ENCODE measurements around the gene FLNC. TPM values are rescaled to one million over a fixed set of nuclear protein-coding genes. Genes with fewer than 3 reads are reported as not detected.

The FLNC gene
- total RNA-seq, 1 donor from 2014 or later: 7.7 TPM

DNA sequence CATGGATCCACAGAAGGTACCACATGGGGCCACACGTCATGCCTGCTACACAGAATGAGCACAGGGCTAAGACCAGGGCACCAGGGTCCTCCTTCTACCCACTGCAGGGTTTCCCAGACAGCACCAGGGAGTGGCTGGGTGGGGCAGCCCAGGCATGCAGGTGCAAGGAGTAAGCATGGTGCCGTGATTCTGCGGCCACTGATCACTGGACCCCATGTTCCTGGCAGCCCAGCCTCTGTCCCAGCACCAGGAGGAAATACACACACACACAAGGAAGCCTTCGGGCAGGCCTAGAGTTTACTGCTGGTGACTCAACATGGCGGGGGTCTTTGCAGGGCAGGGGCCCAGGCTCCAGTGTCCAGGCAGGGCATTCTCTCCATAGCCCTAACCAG is 46.4 kb downstream of the FLNC start:
- TF ChIP-seq CTCF (IDR thresholded peaks at IDR 0.05): no peak
- H3K36me3 ChIP-seq: no peaks in the 10 kb centered on the region
- ATAC-seq: no peak

DNA sequence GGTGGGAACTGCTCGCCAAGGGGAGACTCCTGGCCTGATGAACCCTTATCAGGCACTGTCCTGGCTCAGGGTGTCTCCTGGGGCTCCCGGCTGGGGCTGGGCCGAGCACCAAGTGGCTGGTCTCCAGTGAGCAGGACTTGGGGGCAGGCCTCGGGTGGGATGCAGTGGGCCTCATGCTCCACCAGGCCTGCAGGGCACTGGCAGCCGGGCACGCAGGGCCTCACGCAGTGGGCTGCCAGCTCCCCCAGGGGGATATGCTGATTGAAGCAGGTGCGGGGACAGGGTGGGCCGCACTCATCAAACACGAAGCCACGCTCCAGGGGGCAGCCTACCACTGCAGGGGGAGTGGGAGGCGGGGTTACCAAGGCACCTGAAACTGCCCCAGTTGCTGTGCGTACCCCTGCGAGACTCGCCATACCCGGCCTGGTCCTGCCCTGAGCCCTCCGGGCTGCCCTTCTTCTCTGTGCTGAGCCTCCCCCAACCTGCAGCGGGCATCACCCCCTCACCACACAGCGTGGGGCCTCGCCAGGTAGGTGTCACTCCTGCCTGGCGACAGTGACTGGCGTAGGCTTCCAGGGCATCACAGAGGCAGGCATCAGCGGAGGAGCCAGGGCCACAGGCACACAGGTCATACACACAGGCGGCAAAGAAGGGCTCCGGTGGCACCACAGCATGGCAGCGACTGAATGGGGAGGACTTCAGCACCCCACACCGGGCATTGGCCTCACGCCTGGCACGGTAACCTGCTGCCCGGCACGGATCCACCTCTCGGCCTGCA is 47.0 kb downstream of the FLNC start:
- no peaks in the 10 kb centered on the region for H3K4me1 ChIP-seq
- no peaks in the 10 kb centered on the region for H3K9me3 ChIP-seq
- intact Hi-C loops (cut with DNase I): no loop called here
- no peak for ATAC-seq
- no peak overlapping the region for H3K4me3 ChIP-seq
- peak; percentile 57 for DNase-seq
- H3K36me3 ChIP-seq: no peaks in the 10 kb centered on the region
- no peak overlapping the region for H3K27ac ChIP-seq
- TF ChIP-seq CTCF (IDR thresholded peaks at IDR 0.05): no peak
- no peaks in the 10 kb centered on the region for H3K27me3 ChIP-seq

More for the DNA sequence above, 46.4 kb downstream of the FLNC start:
- Histone ChIP-seq H3K9me3 (no peaks in the 10 kb centered on the region), H3K4me3 (no peak overlapping the region), H3K27ac (no peak overlapping the region), H3K27me3 (no peaks in the 10 kb centered on the region), H3K4me1 (no peaks in the 10 kb centered on the region)
- intact Hi-C loops (cut with DNase I): no loop called here
- peak; percentile 54 for DNase-seq

DNA sequence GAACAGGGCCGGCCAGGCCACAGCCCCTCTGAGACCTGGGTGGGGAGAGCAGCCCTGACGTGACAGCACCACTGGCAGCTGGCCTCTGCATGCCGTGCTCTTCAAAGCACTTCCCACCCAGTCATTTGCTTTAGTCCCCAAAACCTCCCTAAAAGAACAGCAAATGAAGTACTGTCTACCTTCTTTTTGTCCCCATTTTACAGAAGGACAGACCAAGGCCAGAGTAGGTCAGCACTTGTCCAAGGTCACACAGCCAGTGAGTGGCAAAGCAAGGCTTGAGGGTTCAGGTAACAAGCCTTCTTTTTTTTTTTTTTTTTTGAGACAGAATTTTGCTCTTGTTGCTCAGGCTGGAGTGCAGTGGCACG is 47.5 kb downstream of the FLNC start:
- intact Hi-C loops (cut with DNase I): no loop called here
- Histone ChIP-seq H3K9me3 (no peaks in the 10 kb centered on the region), H3K4me1 (no peaks in the 10 kb centered on the region), H3K27ac (no peak overlapping the region), H3K4me3 (no peak overlapping the region), H3K27me3 (no peaks in the 10 kb centered on the region), H3K36me3 (no peaks in the 10 kb centered on the region)
- no peak for TF ChIP-seq CTCF (IDR thresholded peaks at IDR 0.05)
- ATAC-seq: no peak
- DNase-seq: no peak

DNA sequence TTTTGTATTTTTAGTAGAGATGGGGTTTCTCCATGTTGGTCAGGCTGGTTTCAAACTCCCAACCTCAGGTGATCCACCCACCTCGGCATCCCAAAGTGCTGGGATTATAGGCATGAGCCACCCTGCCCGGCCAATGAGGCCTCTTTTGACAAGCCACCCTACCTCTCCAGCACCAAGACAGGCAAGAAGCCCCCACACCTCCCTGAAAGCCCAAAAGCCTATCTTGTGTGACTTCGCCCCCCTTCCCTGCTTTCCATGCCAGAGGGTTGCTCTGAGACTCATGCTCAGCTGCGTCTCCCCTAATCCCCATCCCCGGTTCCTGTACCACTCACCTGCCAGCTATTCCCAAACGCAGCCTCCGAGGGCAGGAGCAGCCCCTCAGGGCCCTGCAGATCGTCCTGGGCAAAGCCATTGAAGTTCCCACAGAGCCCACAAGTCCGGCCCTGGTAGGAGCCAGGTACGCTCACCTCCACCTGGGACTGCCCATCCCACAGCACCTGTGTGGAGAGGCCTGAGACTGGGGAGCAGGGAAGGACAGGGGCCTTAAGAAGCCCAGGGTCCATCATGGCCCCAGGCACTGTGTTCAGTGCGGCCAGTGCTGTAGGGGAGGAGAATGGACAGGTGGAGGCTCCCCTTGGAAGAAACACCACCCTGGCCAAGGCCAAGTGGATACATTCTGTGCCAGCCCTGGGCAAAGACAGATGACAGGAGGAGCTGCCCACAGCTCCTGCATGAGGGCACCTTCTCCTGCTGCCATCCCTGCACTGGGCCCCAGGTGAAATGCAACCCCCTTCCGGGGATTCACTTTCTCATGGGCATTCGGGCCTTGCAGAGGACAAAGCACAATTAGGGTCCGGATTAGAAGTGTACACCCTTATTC is 48.3 kb downstream of the FLNC start:
- no peak for TF ChIP-seq CTCF (IDR thresholded peaks at IDR 0.05)
- Histone ChIP-seq H3K9me3 (no peaks in the 10 kb centered on the region), H3K36me3 (no peaks in the 10 kb centered on the region), H3K4me3 (no peak overlapping the region), H3K4me1 (no peaks in the 10 kb centered on the region), H3K27ac (no peak overlapping the region), H3K27me3 (no peaks in the 10 kb centered on the region)
- DNase-seq (peak; percentile 53), ATAC-seq (no peak)
- intact Hi-C loops (cut with DNase I): no loop called here

DNA sequence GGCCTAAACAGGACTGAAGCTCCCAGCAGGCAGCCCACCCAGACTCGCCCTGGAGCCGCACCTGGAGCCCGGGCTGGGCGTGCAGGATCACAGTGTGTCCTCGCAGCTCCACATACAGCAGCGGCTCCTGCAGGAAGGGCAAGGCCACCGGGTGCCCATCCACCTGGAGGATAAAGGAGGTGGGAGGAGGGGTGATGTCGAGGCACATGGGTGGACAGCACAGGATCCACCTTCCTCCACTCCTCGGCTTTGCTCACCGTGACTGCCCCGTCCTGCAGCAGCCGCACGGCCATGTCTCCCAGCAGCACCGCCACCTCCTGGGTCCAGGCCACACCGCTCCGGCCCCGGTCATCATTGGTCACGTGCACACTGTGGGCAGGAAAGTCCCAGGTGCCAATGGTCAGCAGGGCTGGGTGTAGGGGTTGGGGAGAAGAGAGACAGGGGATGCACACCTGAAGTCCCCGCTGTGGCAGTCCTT is 49.3 kb downstream of the FLNC start:
- no peak for ATAC-seq
- intact Hi-C loops (cut with DNase I): no loop called here

More for the DNA sequence above, 49.3 kb downstream of the FLNC start:
- Histone ChIP-seq H3K27me3 (no peaks in the 10 kb centered on the region), H3K4me1 (no peaks in the 10 kb centered on the region), H3K27ac (no peak overlapping the region), H3K9me3 (no peaks in the 10 kb centered on the region), H3K36me3 (no peaks in the 10 kb centered on the region), H3K4me3 (no peak overlapping the region)
- peak; percentile 59 for DNase-seq
- TF ChIP-seq CTCF (IDR thresholded peaks at IDR 0.05): no peak

All from upper lobe of right lung (tissue), 1 donor.